Endothelial cell of umbilical vein (primary cell): ENCODE results near the gene ASMTL. TPM values are rescaled to one million over a fixed set of nuclear protein-coding genes. Genes with fewer than 3 reads are reported as not detected.
A peak's percentile ranks its signal among the peaks of the same experiment; 100 is the strongest.
"Not testable (repeated sequence)": the region's sequence is repeated elsewhere in the genome, so short reads cannot be mapped to it uniquely, and the experiment has no call there.

ENCODE experiments used
- BruUV-seq: library from RNA; stranded (reverse); fragments of 400-500 nt; replicated peaks from 2 replicates; lab custom pipeline; 2021; lab: Mats Ljungman, UMichigan
- CTCF ChIA-PET: fragments of 300-600, 350-600 bp; sonication (Branson Sonifier 250); formaldehyde crosslinking; loops from one replicate; lab custom pipeline; 2021; ENCODE audit warnings: antibody characterized with exemption, inconsistent platforms; lab: Charles Lee
- POLR2A ChIA-PET: fragments of 300-600, 350-600 bp; sonication (Branson Sonifier 250); formaldehyde crosslinking; loops from one replicate; lab custom pipeline; 2021; ENCODE audit warnings: antibody characterized with exemption, inconsistent platforms; lab: Charles Lee
- DNase-seq: peaks from one replicate; pipeline ENCODE4 v3.0.0-alpha.2; 2011; ENCODE audit warnings: low read depth, low spot score
- FAIRE-seq: peaks from 2 replicates; lab custom pipeline; 2011; peaks lifted over from hg19 to GRCh38; lab: Jason Lieb, UNC
- H2AFZ ChIP-seq: 2 replicates; pipeline ENCODE4 v1.6.0; 2012; ENCODE audit warnings: low read depth, low read length, control low read depth, inconsistent platforms
- H3K27ac ChIP-seq: 2 replicates; pipeline ENCODE4 v1.5.1; 2011; ENCODE audit warnings: low read depth, mild to moderate bottlenecking, control low read depth, low read length, moderate library complexity; ENCODE audit not compliant: insufficient read depth
- H3K27me3 ChIP-seq, 2 experiments: 2 replicates each; pipeline versions ENCODE4 v1.6.0 to v1.6.1; 2011; ENCODE audit warnings: low read length in 2 of 2, mixed read lengths in 1 of 2; ENCODE audit not compliant: control insufficient read depth in 2 of 2, insufficient read depth in 2 of 2
- H3K36me3 ChIP-seq, 2 experiments: 2 replicates in 1 of 2; 3 replicates in 1 of 2; pipeline ENCODE4 v1.5.1; 2011; ENCODE audit warnings: low read length in 2 of 2, mild to moderate bottlenecking in 1 of 2, moderate library complexity in 1 of 2; ENCODE audit not compliant: control insufficient read depth in 2 of 2, insufficient read depth in 2 of 2; ENCODE audit errors: extremely low read depth in 1 of 2
- H3K4me1 ChIP-seq: 3 replicates; pipeline ENCODE4 v1.5.1; 2011; ENCODE audit warnings: mild to moderate bottlenecking, low read length; ENCODE audit not compliant: control insufficient read depth, insufficient read depth; ENCODE audit errors: extremely low read depth
- H3K4me2 ChIP-seq: 2 replicates; pipeline ENCODE4 v1.6.1; 2011; ENCODE audit warnings: low read length, control low read depth, mixed read lengths; ENCODE audit not compliant: insufficient read depth
- H3K4me3 ChIP-seq, 3 experiments: fragments of 200-600 bp in 1 of 3; sonication (generic), shearing (Covaris generic) in 1 of 3; replicated peaks in 1 of 3; 2 replicates each; pipeline ENCODE4 v1.5.1; 2011 to 2016; ENCODE audit warnings: control low read depth in 3 of 3, low read length in 3 of 3, mild to moderate bottlenecking in 2 of 3, inconsistent platforms in 1 of 3, low read depth in 1 of 3, moderate library complexity in 1 of 3; ENCODE audit not compliant: insufficient read depth in 1 of 3
- H3K79me2 ChIP-seq: 2 replicates; pipeline ENCODE4 v1.6.0; 2012; ENCODE audit warnings: low read length, inconsistent platforms; ENCODE audit not compliant: control insufficient read depth, insufficient read depth
- H3K9ac ChIP-seq: replicated peaks from 2 replicates; pipeline ENCODE3; 2011; ENCODE audit warnings: low read length, control low read depth; ENCODE audit not compliant: insufficient read depth; ENCODE audit errors: extremely low read depth
- H3K9me1 ChIP-seq: replicated peaks from 3 replicates; pipeline ENCODE4 v1.6.0; 2011; ENCODE audit warnings: mild to moderate bottlenecking, low read length; ENCODE audit not compliant: control insufficient read depth, insufficient read depth; ENCODE audit errors: extremely low read depth
- H3K9me3 ChIP-seq: replicated peaks from 2 replicates; pipeline ENCODE4 v1.5.1; 2012; ENCODE audit warnings: low read length, inconsistent platforms; ENCODE audit not compliant: control insufficient read depth, insufficient read depth
- H4K20me1 ChIP-seq: replicated peaks from 2 replicates; pipeline ENCODE3; 2011; ENCODE audit warnings: mild to moderate bottlenecking, low read length; ENCODE audit not compliant: control insufficient read depth, insufficient read depth; ENCODE audit errors: extremely low read depth
- CTCF ChIP-seq, 2 donors: IDR thresholded peaks; 1 replicate in 1 of 2; 2 replicates in 1 of 2; pipeline ENCODE4 v1.5.1; 2011; ENCODE audit warnings: low read length in 2 of 2, mild to moderate bottlenecking in 2 of 2, moderate library complexity in 2 of 2, control low read depth in 1 of 2, inconsistent platforms in 1 of 2, low read depth in 1 of 2; ENCODE audit not compliant: insufficient read depth in 1 of 2; ENCODE audit errors: extremely low read depth in 1 of 2
- EZH2 ChIP-seq: IDR thresholded peaks from 2 replicates; pipeline ENCODE4 v1.6.1; 2012; ENCODE audit warnings: borderline replicate concordance, low read depth, mild to moderate bottlenecking, moderate library complexity, low read length, inconsistent platforms; ENCODE audit not compliant: severe bottlenecking
- FOS ChIP-seq: IDR thresholded peaks from 2 replicates; pipeline ENCODE4 v1.6.1; 2011; ENCODE audit warnings: mild to moderate bottlenecking, low read length, moderate library complexity, borderline replicate concordance; ENCODE audit not compliant: insufficient read depth
- GATA2 ChIP-seq: IDR thresholded peaks from 2 replicates; pipeline ENCODE4 v1.7.0; 2011; ENCODE audit warnings: low read depth, mild to moderate bottlenecking, moderate library complexity, mixed read lengths, low read length; ENCODE audit not compliant: insufficient read length, insufficient read depth
- JUN ChIP-seq: IDR thresholded peaks from 2 replicates; pipeline ENCODE4 v1.6.1; 2011; ENCODE audit warnings: borderline replicate concordance, low read depth; ENCODE audit not compliant: insufficient read length, insufficient read depth
- MAX ChIP-seq: IDR thresholded peaks from 2 replicates; pipeline ENCODE4 v1.6.1; 2011; ENCODE audit not compliant: insufficient read depth, insufficient read length
- MYC ChIP-seq: IDR thresholded peaks from one replicate; pipeline ENCODE4 v1.6.1; 2011; ENCODE audit warnings: mild to moderate bottlenecking, low read depth, low read length
- POLR2A ChIP-seq: IDR thresholded peaks from 2 replicates; pipeline ENCODE4 v1.6.1; 2012; ENCODE audit warnings: low read depth, mild to moderate bottlenecking, control low read depth, low read length
- POLR2AphosphoS5 ChIP-seq: IDR thresholded peaks from 2 replicates; pipeline ENCODE4 v1.6.1; 2012; ENCODE audit warnings: low read depth, mild to moderate bottlenecking, control low read depth, low read length, moderate library complexity; ENCODE audit not compliant: insufficient read depth
- dilution Hi-C: fragments of 300-500 bp; cut with MboI; formaldehyde crosslinking; loops from one replicate; pipeline ENCODE4 v1.15.0; 2019; ENCODE audit warnings: low sequenced_read_pairs; ENCODE audit not compliant: extremely low pct_ligation_motif_present
- intact Hi-C: fragments of 100-400 bp; cut with micrococcal nuclease; formaldehyde crosslinking; loops from one replicate; pipeline ENCODE4 v1.10.0; 2022
- polyA plus RNA-seq, 4 experiments: library from polyadenylated mRNA; depleted of rRNA in 3 of 4; stranded (reverse) in 3 of 4; unstranded in 1 of 4; fragments of >200 nt; gene quantifications; 2 replicates each; pipeline versions ENCODE4 v1.2.1 to v1.2.3, GENCODE V29; 2011 to 2012; ENCODE audit warnings: missing spikeins in 1 of 4
- total RNA-seq: library from RNA; stranded (reverse); gene quantifications from 2 replicates; pipeline ENCODE4 v1.2.3, GENCODE V29; 2021

The ASMTL gene
- total and polyA plus RNA-seq, 2 donors (not counting 3 experiments of a cell fraction or from before 2014, with no cell fraction given), result 27.1 to 29.9 TPM

DNA sequence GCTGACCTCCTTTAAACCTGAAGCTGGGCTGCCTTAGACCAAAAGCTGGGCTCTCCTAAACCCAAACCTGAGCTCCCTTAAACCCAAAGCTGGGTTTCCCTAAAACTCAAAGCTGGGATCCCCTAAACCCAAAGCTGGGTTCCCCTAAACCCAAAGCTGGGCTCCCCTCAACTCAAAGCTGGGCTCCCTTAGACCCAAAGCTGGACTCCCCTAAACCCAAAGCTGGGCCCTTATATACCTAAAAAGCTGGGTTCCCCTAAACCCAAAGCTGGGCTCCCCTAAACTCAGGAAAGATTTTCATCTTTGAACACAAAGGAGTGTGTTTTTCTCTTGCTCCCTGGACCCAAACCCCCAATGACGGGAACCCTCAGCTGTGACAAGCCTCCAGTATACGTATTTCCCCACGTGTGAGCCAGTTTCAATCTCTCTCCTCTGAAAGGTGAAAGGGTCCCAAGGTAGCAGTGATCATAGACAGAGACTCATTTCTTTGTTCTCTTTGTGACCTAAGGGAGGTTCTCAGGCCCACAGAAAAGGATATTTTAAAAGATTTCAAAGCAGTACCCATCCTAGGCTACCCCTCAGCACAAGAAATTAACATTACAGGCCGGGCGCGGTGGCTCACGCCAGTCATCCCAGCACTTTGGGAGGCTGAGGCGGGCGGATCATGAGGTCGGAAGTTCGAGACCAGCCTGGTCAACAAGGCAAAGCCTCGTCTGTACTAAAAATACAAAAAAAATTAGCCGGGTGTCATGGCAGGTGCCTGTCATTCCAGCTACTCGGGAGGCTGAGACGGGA, 31.3 kb upstream of the ASMTL start:
- H3K4me2 ChIP-seq, result no peak overlapping the region
- intact Hi-C loops (no loop called here), dilution Hi-C loops (no loop called here)
- peak; percentile 56 for FAIRE-seq
- CTCF ChIA-PET, result no interaction called here
- H3K79me2 ChIP-seq, result no peaks in the 10 kb centered on the region
- no peaks in the 10 kb centered on the region for H3K9me3 ChIP-seq
- H4K20me1 ChIP-seq, result no peaks in the 10 kb centered on the region
- TF ChIP-seq MAX, result no peak
- TF ChIP-seq FOS, result no peak
- no peak for TF ChIP-seq EZH2
- TF ChIP-seq CTCF (IDR thresholded peaks at IDR 0.05; ENCODE audit: extremely low read depth in 1 of 2, insufficient read depth in 1 of 2, low read depth in 1 of 2, low read length in 2 of 2), result no peak
- no peak for TF ChIP-seq JUN
- no peak for TF ChIP-seq GATA2
- no peak for TF ChIP-seq MYC
- TF ChIP-seq POLR2AphosphoS5, result no peak
- TF ChIP-seq POLR2A, result no peak
- BruUV-seq, result no TSS peak
- H2AFZ ChIP-seq, result no peak overlapping the region
- no peak for DNase-seq
- POLR2A ChIA-PET, result no interaction called here
- no peak overlapping the region for H3K9ac ChIP-seq
- H3K36me3 ChIP-seq, result no peaks in the 10 kb centered on the region
- H3K4me1 ChIP-seq, result peaks cover 6% of the 10 kb centered on the region
- H3K4me3 ChIP-seq, result no peak overlapping the region
- no peaks in the 10 kb centered on the region for H3K27me3 ChIP-seq
- no peak overlapping the region for H3K27ac ChIP-seq
- no peaks in the 10 kb centered on the region for H3K9me1 ChIP-seq

- CTCF ChIA-PET, BruUV-seq: not testable (repeated sequence)
Measured at GRCh38 chrX:1482530-1482928, 29.8 kb upstream of the ASMTL start.

More at GRCh38 chrX:1482530-1482928, 29.8 kb upstream of the ASMTL start:
- H3K4me1 ChIP-seq, H3K79me2 ChIP-seq, H2AFZ ChIP-seq, H3K27me3 ChIP-seq, H3K9me1 ChIP-seq, H3K9ac ChIP-seq, intact Hi-C loops, H4K20me1 ChIP-seq, H3K9me3 ChIP-seq, FAIRE-seq, H3K27ac ChIP-seq, POLR2A ChIA-PET, dilution Hi-C loops, H3K36me3 ChIP-seq, H3K4me2 ChIP-seq, H3K4me3 ChIP-seq, DNase-seq: not testable (repeated sequence)
